HepG2 (cell line): Measurements from ENCODE around the gene TAF6L. TPM values are rescaled to one million over a fixed set of nuclear protein-coding genes. Genes with fewer than 3 reads are reported as not detected.

Experiments
- ARID3A ChIP-seq: IDR thresholded peaks from 2 replicates; pipeline ENCODE4 v1.6.1; 2012; ENCODE audit warnings: low read depth, low read length, improper control_type of control experiment
- ATF7 ChIP-seq, 2 experiments: fragments of 450-650 bp in 1 of 2; sonication (generic) in 1 of 2; formaldehyde crosslinking in 1 of 2; IDR thresholded peaks; 2 replicates each; pipeline versions ENCODE4 v1.4.0 to v1.6.1; 2016 to 2020; ENCODE audit warnings: antibody characterized with exemption in 1 of 2, mild to moderate bottlenecking in 1 of 2, missing genetic modification reagents in 1 of 2
- ATM ChIP-seq: fragments of 450-650 bp; IDR thresholded peaks from 2 replicates; pipeline ENCODE4 v1.7.1; 2017; ENCODE audit warnings: mild to moderate bottlenecking, borderline replicate concordance
- BORCS8-MEF2B ChIP-seq: sonication (generic); formaldehyde crosslinking; IDR thresholded peaks from 2 replicates; pipeline ENCODE4 v1.8.0; 2022; ENCODE audit warnings: mild to moderate bottlenecking, missing genetic modification reagents
- FLYWCH1 ChIP-seq: sonication (generic); formaldehyde crosslinking; IDR thresholded peaks from 2 replicates; pipeline ENCODE4 v1.8.1; 2023; ENCODE audit warnings: mild to moderate bottlenecking, missing genetic modification reagents
- FOXP1 ChIP-seq, 2 experiments: fragments of 450-650 bp in 1 of 2; IDR thresholded peaks; 2 replicates each; pipeline ENCODE4 v1.6.1; 2017 to 2018; ENCODE audit warnings: antibody characterized with exemption in 1 of 2
- JARID2 ChIP-seq: sonication (generic); formaldehyde crosslinking; IDR thresholded peaks from 2 replicates; pipeline ENCODE4 v1.8.1; 2023; ENCODE audit warnings: missing genetic modification reagents, inconsistent platforms; ENCODE audit not compliant: insufficient replicate concordance
- KDM1A ChIP-seq: IDR thresholded peaks from 2 replicates; pipeline ENCODE4 v1.6.1; 2016; ENCODE audit warnings: missing compliant biosample characterization
- MAX ChIP-seq: IDR thresholded peaks from 2 replicates; pipeline ENCODE4 v1.6.1; 2012; ENCODE audit warnings: inconsistent platforms
- POLR2A ChIP-seq, 2 experiments: IDR thresholded peaks; 2 replicates each; pipeline ENCODE4 v1.6.1; 2011; ENCODE audit warnings: low read depth in 2 of 2, low read length in 2 of 2, mild to moderate bottlenecking in 1 of 2, moderate library complexity in 1 of 2; ENCODE audit not compliant: insufficient read depth in 1 of 2
- SALL1 ChIP-seq: sonication (generic); formaldehyde crosslinking; IDR thresholded peaks from 2 replicates; pipeline ENCODE4 v1.8.0; 2022; ENCODE audit warnings: mild to moderate bottlenecking, missing genetic modification reagents
- SMAD3 ChIP-seq: sonication (generic); formaldehyde crosslinking; IDR thresholded peaks from 2 replicates; pipeline ENCODE4 v1.4.0; 2020; ENCODE audit warnings: missing genetic modification reagents
- YEATS2 ChIP-seq: sonication (generic); formaldehyde crosslinking; IDR thresholded peaks from 2 replicates; pipeline ENCODE4 v1.4.0; 2020; ENCODE audit warnings: missing genetic modification reagents, borderline replicate concordance
- ZFAT ChIP-seq: sonication (generic); formaldehyde crosslinking; conservative IDR thresholded peaks from 2 replicates; pipeline ENCODE4 v1.8.1; 2023; ENCODE audit warnings: missing genetic modification reagents, inconsistent platforms
- ZNF143 ChIP-seq: sonication (generic); formaldehyde crosslinking; IDR thresholded peaks from 2 replicates; pipeline ENCODE4 v1.4.0; 2020; ENCODE audit warnings: missing genetic modification reagents
- ZNF264 ChIP-seq: sonication (generic); formaldehyde crosslinking; IDR thresholded peaks from 2 replicates; pipeline ENCODE4 v1.4.0; 2020; ENCODE audit warnings: missing genetic modification reagents
- ZNF34 ChIP-seq: sonication (generic); formaldehyde crosslinking; IDR thresholded peaks from 2 replicates; pipeline ENCODE4 v1.4.0; 2020; ENCODE audit warnings: mild to moderate bottlenecking, missing genetic modification reagents, borderline replicate concordance
- ZNF510 ChIP-seq: sonication (generic); formaldehyde crosslinking; IDR thresholded peaks from 2 replicates; pipeline ENCODE4 v1.4.0; 2020; ENCODE audit warnings: low read depth, mild to moderate bottlenecking, missing genetic modification reagents
- ZNF543 ChIP-seq: sonication (generic); formaldehyde crosslinking; IDR thresholded peaks from 2 replicates; pipeline ENCODE4 v1.4.0; 2020; ENCODE audit warnings: mild to moderate bottlenecking, missing genetic modification reagents
- ZNF646 ChIP-seq: sonication (generic); formaldehyde crosslinking; IDR thresholded peaks from 2 replicates; pipeline ENCODE4 v1.9.0; 2021; ENCODE audit warnings: mild to moderate bottlenecking, missing genetic modification reagents
- ZNF710 ChIP-seq: sonication (generic); formaldehyde crosslinking; IDR thresholded peaks from 2 replicates; pipeline ENCODE4 v1.5.0; 2020; ENCODE audit warnings: mild to moderate bottlenecking, missing genetic modification reagents, borderline replicate concordance
- ZSCAN30 ChIP-seq: sonication (generic); formaldehyde crosslinking; IDR thresholded peaks from 2 replicates; pipeline ENCODE4 v1.5.0; 2020; ENCODE audit warnings: mild to moderate bottlenecking, missing genetic modification reagents
- polyA plus RNA-seq, 8 experiments: library from polyadenylated mRNA; depleted of rRNA in 3 of 8; stranded (reverse) in 7 of 8; unstranded in 1 of 8; fragments of >200 nt; fragmentation: Illumina TruSeq in 4 of 8; extraction: Trizol in 4 of 8; gene quantifications; 2 replicates each; pipeline versions ENCODE4 v1.2.1 to v1.2.3, GENCODE V29; 2011 to 2016; ENCODE audit warnings: low read depth in 4 of 8, missing spikeins in 1 of 8, mixed read lengths in 1 of 8; ENCODE audit not compliant: insufficient read depth in 1 of 8
- total RNA-seq, 5 experiments: library from RNA; depleted of rRNA; stranded (reverse); fragments of >200 nt; fragmentation: Illumina TruSeq; extraction: Trizol; gene quantifications; 2 replicates each; pipeline ENCODE4 v1.2.3, GENCODE V29; 2016; ENCODE audit warnings: low read depth in 1 of 5

The TAF6L gene
- total and polyA plus RNA-seq, 2 of the 13 experiments (the other 11 are each of a cell fraction or from before 2014, with no cell fraction given), result 12.6 to 19.4 TPM

- TF ChIP-seq ZNF646 (CRISPR knock-in tag) (0 out of 2 replicates have a peak, but pooled peaks have one; percentile 20), SALL1 (CRISPR knock-in tag) (0 out of 2 replicates have a peak, but pooled peaks have one; percentile 5), KDM1A (CRISPR knock-in tag) (no peak), POLR2A (IDR thresholded peaks at IDR 0.05; ENCODE audit: insufficient read depth in 1 of 2, low read depth in 2 of 2, low read length in 2 of 2) (0 out of 4 replicates have a peak, but pooled peaks of 1 of the 2 experiments have one; percentile 13), ZNF34 (CRISPR knock-in tag) (no peak), MAX (peak; percentile 35; the same call in 1 of the 2 replicates), ZSCAN30 (CRISPR knock-in tag) (no peak), ZNF510 (CRISPR knock-in tag) (no peak), BORCS8-MEF2B (CRISPR knock-in tag) (no peak), ZNF710 (CRISPR knock-in tag) (no peak), ZNF264 (CRISPR knock-in tag) (no peak), JARID2 (no peak), ZNF143 (CRISPR knock-in tag) (no peak), ATM (no peak), FLYWCH1 (CRISPR knock-in tag) (no peak), SMAD3 (CRISPR knock-in tag) (no peak), ATF7 (IDR thresholded peaks at IDR 0.05) (no peak), ATF7 (CRISPR knock-in tag; IDR thresholded peaks at IDR 0.05) (no peak), ZNF543 (CRISPR knock-in tag) (no peak), ARID3A (no peak), FOXP1 (IDR thresholded peaks at IDR 0.05) (no peak), FOXP1 (CRISPR knock-in tag; IDR thresholded peaks at IDR 0.05) (no peak), ZFAT (0 out of 2 replicates have a peak, but pooled peaks have one; percentile 72), YEATS2 (no peak)
Observed at GRCh38 chr11:62770778-62771143, 435 bp upstream of the TAF6L start (continued).
